ENCODE results near the gene KIF20A.

Gene KIF20A

DNA sequence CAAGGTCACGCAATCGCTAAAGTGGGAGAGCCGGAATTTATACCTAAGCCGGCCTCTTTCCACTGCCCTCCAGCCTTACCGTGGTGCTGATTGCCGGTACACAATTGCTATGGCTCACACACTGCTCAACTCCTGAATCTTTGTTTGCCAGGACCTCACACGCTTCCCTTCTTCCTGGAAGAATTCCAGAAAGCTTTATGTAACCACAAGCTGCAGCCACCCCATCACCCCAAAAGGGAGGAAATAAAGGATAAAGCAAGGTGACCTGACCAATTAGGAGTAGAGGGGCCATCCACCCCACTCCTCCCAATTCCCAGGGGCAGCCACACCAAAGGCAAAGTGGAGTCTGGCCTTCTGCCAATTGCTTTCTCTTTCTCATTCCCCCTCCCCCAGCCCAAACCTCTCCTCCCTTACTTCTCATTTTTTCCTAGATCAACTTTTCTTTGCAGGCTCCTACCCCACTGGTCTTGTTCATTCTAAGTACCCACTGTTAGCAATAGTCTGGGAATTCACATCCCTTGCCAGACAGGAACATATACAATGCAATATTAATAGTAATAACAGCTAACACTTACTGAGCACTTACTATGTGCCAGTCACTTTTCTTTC is 52.2 kb downstream of the KIF20A start:
- no peak overlapping the region for H3K4me3 ChIP-seq (ENCODE audit: low read depth, low read length)
- no peak for DNase-seq (ENCODE audit: low read depth)
- TF ChIP-seq, protein P1, sequence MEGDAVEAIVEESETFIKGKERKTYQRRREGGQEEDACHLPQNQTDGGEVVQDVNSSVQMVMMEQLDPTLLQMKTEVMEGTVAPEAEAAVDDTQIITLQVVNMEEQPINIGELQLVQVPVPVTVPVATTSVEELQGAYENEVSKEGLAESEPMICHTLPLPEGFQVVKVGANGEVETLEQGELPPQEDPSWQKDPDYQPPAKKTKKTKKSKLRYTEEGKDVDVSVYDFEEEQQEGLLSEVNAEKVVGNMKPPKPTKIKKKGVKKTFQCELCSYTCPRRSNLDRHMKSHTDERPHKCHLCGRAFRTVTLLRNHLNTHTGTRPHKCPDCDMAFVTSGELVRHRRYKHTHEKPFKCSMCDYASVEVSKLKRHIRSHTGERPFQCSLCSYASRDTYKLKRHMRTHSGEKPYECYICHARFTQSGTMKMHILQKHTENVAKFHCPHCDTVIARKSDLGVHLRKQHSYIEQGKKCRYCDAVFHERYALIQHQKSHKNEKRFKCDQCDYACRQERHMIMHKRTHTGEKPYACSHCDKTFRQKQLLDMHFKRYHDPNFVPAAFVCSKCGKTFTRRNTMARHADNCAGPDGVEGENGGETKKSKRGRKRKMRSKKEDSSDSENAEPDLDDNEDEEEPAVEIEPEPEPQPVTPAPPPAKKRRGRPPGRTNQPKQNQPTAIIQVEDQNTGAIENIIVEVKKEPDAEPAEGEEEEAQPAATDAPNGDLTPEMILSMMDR (IDR thresholded peaks at IDR 0.05; ENCODE audit: low read depth, low read length, missing control alignments): no peak

DNA sequence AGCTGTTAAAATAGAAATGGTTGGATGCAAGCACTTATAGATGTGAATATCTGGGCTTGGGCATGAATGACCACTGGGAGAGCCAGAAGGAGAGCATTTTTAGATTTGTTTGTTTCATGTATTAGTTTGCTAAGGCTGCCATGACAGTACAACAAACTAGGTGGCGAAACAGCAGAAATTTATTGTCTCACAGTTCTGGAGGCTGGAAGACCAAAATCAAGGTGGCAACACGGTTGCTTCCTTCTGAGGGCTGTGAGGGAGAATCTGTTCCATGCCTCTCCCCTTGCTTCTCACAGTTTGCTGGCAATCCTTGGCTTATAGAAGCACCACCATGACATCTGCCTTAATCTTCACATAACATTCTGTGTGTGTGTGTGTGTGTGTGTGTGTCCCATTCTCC is 54.4 kb downstream of the KIF20A start:
- DNase-seq (ENCODE audit: low read depth): no peak
- no peak overlapping the region for H3K4me3 ChIP-seq (ENCODE audit: low read depth, low read length)
- TF ChIP-seq, protein P1 (IDR thresholded peaks at IDR 0.05; ENCODE audit: low read depth, low read length, missing control alignments): no peak

DNA sequence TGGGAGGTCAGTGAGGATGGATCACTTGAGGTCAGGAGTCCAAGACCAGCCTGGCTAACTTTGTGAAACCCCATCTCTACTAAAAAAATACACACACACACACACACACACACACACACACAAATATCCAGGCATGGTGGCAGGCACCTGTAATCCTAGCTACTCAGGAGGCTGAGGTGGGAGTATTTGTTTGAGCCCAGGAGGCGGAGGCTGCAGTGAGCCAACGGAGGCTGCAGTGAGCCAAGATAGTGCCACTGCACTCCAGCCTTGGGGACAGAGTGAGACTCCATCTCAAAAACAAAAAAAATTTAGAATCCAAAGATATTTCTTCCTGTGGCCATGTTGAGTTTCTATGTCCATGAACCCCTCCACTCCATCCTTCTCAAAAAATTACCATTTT is 55.7 kb downstream of the KIF20A start:
- H3K4me3 ChIP-seq (ENCODE audit: low read depth, low read length): no peak overlapping the region
- no peak for DNase-seq (ENCODE audit: low read depth)
- TF ChIP-seq, protein P1 (IDR thresholded peaks at IDR 0.05; ENCODE audit: low read depth, low read length, missing control alignments): no peak
